Esophagus mucosa (tissue), 1 donor: Measurements from ENCODE around the gene LRRC36. TPM values are rescaled to one million over a fixed set of nuclear protein-coding genes. Genes with fewer than 3 reads are reported as not detected.

Source experiments
- ATAC-seq: fragments of 200-7000 bp; cut with Tn5 transposase; one replicate; pipeline ENCODE4 v1.9.1; 2020
- total RNA-seq: library from RNA; stranded (reverse); gene quantifications from one replicate; pipeline ENCODE4 v1.2.4, GENCODE V29; 2023
- donor health status: DM: yes; HTN: yes; CAD: no.

Gene LRRC36
- total RNA-seq, 1 donor from 2014 or later, result not detected

DNA sequence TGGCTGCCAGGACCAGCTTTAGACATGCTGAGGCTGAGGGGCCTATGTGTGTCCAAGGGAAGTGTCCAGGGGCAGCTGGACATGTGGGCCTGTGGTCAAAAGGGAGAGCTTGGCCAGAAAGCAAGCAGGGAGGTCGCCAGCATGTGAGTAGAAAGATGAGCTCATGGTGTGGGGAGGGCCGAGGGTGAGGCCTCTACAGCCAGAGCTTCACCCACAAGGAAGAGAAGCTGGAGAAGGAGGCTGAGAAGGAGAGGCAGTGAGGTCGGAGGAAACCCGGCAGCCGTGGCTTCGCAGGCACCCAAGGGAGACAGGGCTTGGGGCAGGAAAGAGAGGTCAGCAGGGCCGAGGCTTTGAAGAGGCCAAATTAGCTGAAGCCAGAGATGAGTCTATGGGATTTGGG is 100.3 kb downstream of the LRRC36 start:
- ATAC-seq, result no peak

DNA sequence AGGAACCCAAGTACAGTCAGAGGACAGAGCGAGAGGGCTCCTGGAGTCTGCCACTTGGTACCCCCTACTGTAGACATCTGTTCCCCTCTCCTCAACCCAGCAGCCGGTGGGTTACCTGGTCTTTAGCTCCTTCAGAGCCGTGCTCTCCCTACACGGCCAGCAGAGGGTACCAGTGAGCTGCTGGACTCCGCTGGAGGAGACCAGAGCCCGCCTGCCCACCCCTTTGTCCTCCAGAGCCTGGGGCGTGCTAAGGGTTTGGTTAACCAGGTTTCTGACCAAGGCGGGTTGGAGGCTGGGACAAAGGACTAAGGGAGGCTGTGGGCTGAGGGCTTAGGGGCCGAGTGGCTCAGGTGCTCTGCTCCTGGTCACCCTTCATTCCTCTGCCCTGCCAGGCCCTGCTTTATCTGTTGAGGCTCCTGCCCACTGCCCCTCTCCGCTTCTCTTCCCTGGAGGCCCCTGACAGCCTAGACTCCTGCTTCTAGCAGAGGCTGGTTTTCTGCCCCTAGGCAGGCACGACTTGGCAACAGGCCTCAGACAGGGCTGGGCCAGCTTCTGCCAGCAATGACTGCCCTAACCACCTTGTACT is 101.6 kb downstream of the LRRC36 start:
- peak; percentile 55 for ATAC-seq

DNA sequence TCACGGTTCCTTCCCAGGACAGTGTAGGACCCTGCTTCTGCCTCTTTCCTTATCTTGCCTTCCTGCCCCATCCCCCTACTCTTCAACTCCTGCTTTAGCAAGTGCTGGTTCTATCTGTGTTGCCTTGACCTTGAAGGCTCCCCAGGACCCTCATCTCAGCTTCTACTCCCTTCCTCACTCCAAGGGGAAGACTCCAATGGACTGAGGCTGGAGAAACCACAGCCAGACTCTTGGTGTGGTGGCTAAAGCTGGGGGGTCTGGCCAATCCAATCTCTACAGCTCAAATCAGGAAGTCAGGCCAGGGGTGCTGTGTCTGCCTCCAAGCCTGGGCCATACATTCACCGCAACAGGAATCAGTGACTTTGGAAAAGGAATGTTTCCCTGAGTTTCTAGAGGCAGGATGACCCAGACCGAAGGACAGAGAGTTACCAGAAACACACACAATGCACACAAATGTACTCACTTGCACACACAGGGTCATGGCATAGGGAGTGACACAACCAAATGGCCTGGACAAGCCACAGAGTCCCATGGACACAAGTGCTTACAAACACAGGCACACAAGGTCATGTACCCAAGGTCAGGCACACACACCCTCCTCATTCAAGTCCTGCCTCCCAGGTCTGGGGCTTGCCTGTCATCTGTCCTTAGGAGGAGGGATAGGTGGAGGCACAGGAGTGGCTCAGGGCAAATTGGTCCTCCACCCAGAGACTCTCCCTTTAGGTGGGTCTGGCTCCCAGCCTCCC is 102.6 kb downstream of the LRRC36 start:
- peak; percentile 18 for ATAC-seq

DNA sequence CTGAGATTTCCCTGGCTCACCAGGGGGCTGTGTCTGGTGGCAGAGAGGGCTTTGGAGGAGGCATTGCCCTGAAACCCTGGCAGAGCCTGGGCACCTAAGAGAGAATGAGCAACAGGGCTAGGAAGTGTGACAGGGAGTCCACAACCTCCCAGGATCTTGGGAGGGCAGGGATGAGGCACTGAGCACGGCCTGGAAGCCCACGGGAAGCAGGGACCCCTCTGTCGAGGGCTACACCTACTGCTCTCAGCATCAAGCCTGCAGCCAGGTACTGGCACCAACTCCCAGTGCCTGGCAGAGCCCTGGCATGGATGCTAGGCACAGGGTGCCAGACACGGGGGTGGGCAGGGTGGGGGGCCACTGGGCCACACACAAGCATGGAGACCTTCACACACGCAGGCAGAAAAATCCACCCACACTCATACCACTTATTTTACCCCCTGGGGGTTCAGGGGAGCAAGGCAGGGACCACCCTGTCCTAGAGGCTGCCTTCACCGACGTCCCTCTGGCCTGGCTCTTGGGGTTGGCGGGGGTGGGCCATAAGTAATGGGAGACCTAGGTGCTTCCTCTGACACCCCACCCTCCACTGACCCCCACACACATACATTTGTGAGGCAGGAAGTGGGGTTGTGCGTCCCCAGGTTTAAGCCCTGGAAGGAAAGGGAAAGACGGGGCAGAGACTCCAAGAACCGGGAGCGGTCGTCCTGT is 103.3 kb downstream of the LRRC36 start:
- ATAC-seq, result no peak

DNA sequence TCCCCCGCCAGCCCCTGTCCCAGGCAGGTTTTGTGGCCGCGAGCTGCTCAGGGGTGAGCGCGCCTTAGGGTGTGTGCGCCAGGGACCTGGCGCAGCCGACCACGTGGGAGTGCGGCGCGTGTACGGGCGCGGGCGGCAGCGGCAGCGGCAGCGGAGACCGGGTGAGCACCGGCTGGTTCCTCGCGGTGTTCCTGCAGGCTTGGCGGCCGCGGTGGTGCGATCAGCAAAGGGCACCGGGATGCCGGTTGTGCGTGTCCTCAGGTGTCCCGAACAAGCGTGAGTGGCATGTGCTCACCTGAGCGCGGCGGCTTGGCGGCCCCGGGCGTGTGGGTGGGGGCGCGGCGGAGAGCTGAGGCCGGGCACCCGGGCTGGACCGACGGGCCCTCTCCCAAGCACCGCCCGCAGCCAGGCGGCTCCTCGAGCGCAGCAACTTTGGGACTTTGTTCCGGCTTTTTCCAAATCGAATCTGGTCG is 103.9 kb downstream of the LRRC36 start:
- peak; percentile 59 for ATAC-seq

DNA sequence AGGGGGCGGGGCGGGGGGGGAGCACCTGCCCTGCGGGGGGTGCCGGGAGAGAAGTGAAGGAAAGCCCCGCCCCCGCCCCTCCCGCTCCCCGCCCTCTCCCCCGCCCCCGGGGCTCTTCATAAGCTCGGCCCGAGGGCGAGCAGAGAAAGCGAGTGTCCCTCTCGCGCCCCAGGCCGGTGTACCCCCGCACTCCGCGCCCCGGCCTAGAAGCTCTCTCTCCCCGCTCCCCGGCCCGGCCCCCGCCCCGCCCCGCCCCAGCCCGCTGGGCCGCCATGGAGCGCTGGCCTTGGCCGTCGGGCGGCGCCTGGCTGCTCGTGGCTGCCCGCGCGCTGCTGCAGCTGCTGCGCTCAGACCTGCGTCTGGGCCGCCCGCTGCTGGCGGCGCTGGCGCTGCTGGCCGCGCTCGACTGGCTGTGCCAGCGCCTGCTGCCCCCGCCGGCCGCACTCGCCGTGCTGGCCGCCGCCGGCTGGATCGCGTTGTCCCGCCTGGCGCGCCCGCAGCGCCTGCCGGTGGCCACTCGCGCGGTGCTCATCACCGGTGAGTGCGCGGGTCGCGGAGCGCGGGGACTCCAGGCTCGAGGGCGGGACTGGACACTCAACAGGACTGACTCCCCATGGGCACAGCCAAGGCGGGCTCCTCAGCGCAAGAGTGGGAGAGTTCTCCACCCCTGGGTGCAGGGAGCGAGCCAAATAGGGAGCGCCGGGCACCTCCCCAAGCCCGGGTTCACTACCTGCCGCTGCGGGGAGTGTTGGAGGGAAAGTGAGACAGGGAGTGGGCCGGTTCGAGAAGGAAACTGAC is 104.6 kb downstream of the LRRC36 start, which contains the start of gene HSD11B2:
Gene HSD11B2 (plus strand): TSS at position 145 of the 798 bp plus-strand sequence. CDS start 128 bp downstream, at position 273.
- peak; percentile 55 for ATAC-seq

DNA sequence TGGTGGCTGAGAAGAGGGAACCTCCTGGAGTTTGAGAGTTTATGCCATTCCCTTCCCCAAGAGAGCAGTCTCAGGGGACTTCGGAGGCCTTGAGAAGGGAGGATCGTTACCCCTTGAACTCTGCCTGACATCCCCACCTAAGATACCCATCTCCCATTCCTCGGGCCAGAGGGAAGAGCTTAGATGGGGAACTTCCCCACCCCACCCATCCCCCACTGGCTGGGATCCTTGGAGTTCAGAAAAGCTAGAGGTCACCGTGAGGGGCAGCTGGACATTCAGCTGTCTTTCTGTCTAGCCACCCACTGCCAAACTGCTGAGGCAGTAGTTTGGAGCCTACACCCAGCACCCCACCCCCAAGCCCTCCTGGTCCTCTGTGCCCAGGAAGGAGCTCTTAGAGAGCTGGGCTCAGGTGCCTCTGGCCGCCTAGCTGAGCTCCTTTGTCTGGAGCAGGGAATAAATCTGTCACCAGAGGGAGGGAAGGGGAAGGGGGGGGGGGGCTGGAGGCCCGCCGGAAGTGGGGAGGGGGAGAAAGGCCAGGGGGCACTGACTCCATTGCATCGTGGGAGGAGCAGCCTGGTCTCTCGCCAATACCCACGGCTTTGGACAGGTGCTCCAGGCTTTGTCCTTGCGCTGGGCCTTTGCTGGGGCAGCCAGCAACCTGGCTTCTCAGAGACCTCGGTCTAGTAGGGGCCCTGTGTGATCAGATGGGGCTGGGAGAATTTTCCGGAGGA is 105.3 kb downstream of the LRRC36 start:
- ATAC-seq, result no peak

DNA sequence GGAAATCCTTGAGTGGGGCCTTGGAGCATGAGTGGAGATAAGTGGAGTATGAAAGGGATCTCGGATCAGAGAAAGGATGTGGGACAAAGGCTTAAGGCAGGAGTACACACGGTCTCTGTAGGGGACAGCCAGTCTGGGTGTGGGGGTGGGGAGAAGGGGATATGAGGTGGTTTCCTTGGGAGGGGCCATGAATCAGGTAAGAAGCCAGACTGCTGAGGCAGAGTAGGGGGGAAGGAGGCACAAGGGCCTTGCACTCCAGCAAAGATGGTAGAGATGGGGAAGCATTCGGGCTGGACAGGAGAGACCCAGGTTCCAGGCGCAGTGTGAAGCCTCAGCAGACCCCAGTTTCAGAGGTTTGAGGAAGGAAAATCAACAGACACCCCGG is 105.9 kb downstream of the LRRC36 start:
- ATAC-seq, result no peak

DNA sequence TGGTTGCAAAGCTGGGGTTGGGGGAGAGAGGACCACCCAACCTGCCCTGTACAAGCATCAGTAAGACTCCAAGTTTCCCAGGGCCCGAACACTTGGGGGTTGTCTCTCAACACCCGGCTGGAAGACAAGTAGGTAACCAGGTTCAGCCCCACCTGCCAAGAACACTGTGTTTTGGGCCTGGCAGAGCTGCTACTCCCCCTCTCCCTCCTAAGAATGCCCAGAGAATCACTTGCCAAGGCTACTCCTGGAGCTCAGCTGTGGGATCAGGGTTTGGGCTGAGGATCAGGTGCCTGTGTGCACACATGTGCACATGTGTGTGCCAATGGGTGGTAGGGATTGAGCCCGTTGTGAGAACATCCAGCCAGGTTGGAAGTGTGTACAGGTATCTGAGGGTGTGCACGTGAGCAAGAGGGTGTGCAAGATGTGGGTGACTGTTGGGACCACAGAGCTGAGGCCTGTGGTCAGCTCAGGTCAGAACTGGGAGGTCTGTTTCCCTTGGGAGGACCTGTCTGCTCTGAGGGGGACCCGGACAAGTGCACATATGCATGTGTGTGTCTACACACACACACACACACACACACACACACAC is 106.6 kb downstream of the LRRC36 start:
- no peak for ATAC-seq

Other genes starting within 250 kb of the LRRC36 start
- gene PHAF1, start 216.9 kb upstream of the LRRC36 start, total RNA-seq, result 12.1 TPM
- gene B3GNT9, start 175.8 kb upstream of the LRRC36 start, total RNA-seq, result 3.7 TPM
- gene TRADD, start 166.9 kb upstream of the LRRC36 start, total RNA-seq, result 18.0 TPM
- 5.5 TPM for gene FBXL8, start 166.9 kb upstream of the LRRC36 start, total RNA-seq
- gene HSF4, start 162.1 kb upstream of the LRRC36 start, total RNA-seq, result 10.9 TPM
- gene NOL3, start 156.3 kb upstream of the LRRC36 start, total RNA-seq, result 23.3 TPM
- gene MATCAP1, start 142.9 kb upstream of the LRRC36 start, total RNA-seq, result 7.8 TPM
- 1.4 TPM for gene EXOC3L1, start 136.7 kb upstream of the LRRC36 start, total RNA-seq
- 36.6 TPM for gene E2F4, start 134.7 kb upstream of the LRRC36 start, total RNA-seq
- 26.3 TPM for gene ELMO3, start 127.7 kb upstream of the LRRC36 start, total RNA-seq
- 25.3 TPM for gene TMEM208, start 99.7 kb upstream of the LRRC36 start, total RNA-seq
- 7.4 TPM for gene FHOD1, start 79.3 kb upstream of the LRRC36 start, total RNA-seq
- gene SLC9A5, start 77.8 kb upstream of the LRRC36 start, total RNA-seq, result 0.08 TPM
- gene PLEKHG4, start 47.3 kb upstream of the LRRC36 start, total RNA-seq, result 4.9 TPM
- not detected for gene KCTD19, start 74 bp upstream of the LRRC36 start, total RNA-seq
- 3.7 TPM for gene TPPP3, start 66.7 kb downstream of the LRRC36 start, total RNA-seq
- gene ZDHHC1, start 89.7 kb downstream of the LRRC36 start, total RNA-seq, result 3.8 TPM
- gene HSD11B2, start 104.3 kb downstream of the LRRC36 start, total RNA-seq, result 6.6 TPM
- 80.9 TPM for gene ATP6V0D1, start 154.3 kb downstream of the LRRC36 start, total RNA-seq
- gene AGRP, start 156.7 kb downstream of the LRRC36 start, total RNA-seq, result not detected
- 14.3 TPM for gene RIPOR1, start 202.0 kb downstream of the LRRC36 start, total RNA-seq
- 28.3 TPM for gene CTCF, start 235.7 kb downstream of the LRRC36 start, total RNA-seq